HG03135 (cell line): ENCODE data around the gene FAHD1.

Experiments
- ATAC-seq: cut with Tn5 transposase; IDR thresholded peaks from one replicate; pipeline ENCODE4 v1.9.1; 2021; ENCODE audit warnings: mild to moderate bottlenecking, moderate library complexity; ENCODE audit not compliant: unreplicated experiment

The FAHD1 gene

DNA sequence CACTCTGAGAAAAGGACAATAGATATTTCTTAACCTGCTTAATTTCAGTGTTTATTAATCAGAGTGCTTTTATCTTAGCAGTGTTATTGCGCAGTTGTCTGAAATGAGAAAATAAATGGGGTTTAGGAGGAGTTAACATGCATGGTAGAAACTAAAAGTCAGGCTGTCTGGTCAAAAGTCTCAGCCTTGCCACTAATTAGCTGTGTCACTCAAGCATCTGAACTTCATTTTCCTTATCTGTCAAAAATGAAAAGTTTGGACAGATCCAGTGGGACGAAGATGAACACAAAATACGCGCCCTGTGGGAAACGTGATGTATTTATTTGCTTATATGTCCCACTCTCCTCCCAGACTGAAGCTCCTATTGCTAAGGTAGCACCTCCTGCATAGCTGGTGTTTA lies 51.2 kb downstream of the FAHD1 start:
- ATAC-seq = no peak
